ENCODE results near the gene OSBPL2. TPM values are rescaled to one million over a fixed set of nuclear protein-coding genes. Genes with fewer than 3 reads are reported as not detected.

OSBPL2 gene
- total RNA-seq, 1 donor from 2014 or later = 49.8 TPM

DNA sequence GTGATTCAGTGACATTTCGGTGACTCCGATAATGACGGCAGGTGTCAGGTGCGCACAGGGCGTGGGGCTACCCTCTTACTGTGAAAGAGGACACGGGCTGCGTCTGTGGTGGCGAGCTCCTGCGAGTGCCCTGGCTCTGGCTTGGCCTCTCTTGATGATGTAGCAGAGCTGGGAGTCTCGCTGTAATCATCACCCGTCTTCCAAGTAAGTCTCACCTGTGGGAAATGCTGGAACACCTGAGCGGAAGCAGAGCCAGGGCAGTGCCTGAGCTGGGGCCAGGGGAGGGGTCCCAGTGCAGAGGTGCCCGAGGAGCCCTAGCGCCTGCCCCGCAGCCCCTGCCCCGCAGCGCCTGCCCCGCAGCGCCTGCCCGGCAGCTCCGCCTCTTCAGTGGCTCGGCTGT, 4.8 kb downstream of the OSBPL2 start:
- FAIRE-seq = no peak
- TF ChIP-seq, protein P1, sequence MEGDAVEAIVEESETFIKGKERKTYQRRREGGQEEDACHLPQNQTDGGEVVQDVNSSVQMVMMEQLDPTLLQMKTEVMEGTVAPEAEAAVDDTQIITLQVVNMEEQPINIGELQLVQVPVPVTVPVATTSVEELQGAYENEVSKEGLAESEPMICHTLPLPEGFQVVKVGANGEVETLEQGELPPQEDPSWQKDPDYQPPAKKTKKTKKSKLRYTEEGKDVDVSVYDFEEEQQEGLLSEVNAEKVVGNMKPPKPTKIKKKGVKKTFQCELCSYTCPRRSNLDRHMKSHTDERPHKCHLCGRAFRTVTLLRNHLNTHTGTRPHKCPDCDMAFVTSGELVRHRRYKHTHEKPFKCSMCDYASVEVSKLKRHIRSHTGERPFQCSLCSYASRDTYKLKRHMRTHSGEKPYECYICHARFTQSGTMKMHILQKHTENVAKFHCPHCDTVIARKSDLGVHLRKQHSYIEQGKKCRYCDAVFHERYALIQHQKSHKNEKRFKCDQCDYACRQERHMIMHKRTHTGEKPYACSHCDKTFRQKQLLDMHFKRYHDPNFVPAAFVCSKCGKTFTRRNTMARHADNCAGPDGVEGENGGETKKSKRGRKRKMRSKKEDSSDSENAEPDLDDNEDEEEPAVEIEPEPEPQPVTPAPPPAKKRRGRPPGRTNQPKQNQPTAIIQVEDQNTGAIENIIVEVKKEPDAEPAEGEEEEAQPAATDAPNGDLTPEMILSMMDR (IDR thresholded peaks at IDR 0.05; ENCODE audit: insufficient read depth, low read length, severe bottlenecking) = no peak
- Histone ChIP-seq H3K27me3 (ENCODE audit: control insufficient read depth, insufficient read depth, low read length) (no peaks in the 10 kb centered on the region), H3K4me3 (ENCODE audit: low read depth, low read length) (no peak overlapping the region), H3K36me3 (ENCODE audit: control insufficient read depth, insufficient read depth, low read length) (peaks cover 12% of the 10 kb centered on the region)
- DNase-seq (ENCODE audit: low read depth) = no peak

DNA sequence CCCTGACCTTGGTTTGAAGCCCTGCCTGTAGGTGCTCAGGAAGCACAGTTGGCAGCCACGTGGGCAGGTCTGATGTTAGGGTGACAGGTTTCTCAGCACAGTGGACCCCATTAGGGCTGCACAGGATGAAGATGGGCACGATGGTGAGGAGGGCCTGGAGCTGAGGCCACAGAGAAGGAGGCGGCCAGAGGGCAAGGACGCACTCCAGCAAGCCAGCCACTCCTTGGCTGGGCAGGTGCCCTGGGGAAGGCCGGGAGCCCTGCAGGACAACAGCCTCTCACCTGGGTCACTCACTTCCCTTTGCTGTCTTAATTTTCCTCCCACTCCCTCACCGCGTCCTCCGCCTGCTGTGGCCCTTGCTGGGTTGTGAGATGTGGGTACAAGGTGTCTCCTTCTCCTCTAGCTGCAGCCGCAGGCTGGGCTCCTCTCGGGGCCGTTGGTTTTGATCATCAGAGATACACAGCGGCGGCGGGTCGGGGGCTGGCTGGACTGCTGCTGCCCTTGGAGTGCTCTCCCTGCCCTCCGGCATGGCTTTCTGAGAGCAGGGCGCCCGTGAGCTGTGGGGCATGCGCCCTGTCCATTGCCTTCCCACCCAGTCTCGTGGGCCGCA, 5.7 kb downstream of the OSBPL2 start:
- FAIRE-seq = no peak
- TF ChIP-seq, protein P1 (IDR thresholded peaks at IDR 0.05; ENCODE audit: insufficient read depth, low read length, severe bottlenecking) = no peak

DNA sequence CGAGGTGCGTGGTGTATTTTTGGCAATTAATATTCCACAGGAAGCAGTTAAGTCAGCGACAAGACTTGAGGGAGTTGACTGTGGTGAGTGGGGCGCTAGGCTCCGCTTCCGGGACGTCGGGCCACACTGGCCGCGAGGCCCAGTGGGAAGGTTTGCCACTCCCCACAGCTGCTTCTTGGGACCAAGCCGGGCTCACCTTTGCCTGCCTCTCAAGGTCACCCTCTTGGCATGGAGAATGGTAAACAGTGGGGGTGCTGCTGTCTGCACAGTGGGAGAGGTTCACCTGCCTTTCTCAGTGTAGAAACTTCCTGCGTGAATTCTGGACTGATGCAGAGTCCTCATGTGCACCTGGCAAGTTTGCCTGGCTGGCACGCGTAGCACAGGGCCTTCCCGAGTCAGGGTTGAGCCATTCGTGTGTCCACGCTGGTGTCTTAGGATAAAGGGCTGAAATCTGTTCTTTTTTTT, 6.4 kb downstream of the OSBPL2 start:
- Histone ChIP-seq H3K36me3 (ENCODE audit: control insufficient read depth, insufficient read depth, low read length) (peaks cover 12% of the 10 kb centered on the region), H3K27me3 (ENCODE audit: control insufficient read depth, insufficient read depth, low read length) (no peaks in the 10 kb centered on the region), H3K4me3 (ENCODE audit: low read depth, low read length) (no peak overlapping the region)
- FAIRE-seq (no peak), DNase-seq (ENCODE audit: low read depth) (no peak)
- TF ChIP-seq, protein P1 (IDR thresholded peaks at IDR 0.05; ENCODE audit: insufficient read depth, low read length, severe bottlenecking) = no peak

More for the DNA sequence above, 5.7 kb downstream of the OSBPL2 start:
- no peak for DNase-seq (ENCODE audit: low read depth)
- Histone ChIP-seq H3K27me3 (ENCODE audit: control insufficient read depth, insufficient read depth, low read length) (no peaks in the 10 kb centered on the region), H3K4me3 (ENCODE audit: low read depth, low read length) (no peak overlapping the region), H3K36me3 (ENCODE audit: control insufficient read depth, insufficient read depth, low read length) (peaks cover 12% of the 10 kb centered on the region)

DNA sequence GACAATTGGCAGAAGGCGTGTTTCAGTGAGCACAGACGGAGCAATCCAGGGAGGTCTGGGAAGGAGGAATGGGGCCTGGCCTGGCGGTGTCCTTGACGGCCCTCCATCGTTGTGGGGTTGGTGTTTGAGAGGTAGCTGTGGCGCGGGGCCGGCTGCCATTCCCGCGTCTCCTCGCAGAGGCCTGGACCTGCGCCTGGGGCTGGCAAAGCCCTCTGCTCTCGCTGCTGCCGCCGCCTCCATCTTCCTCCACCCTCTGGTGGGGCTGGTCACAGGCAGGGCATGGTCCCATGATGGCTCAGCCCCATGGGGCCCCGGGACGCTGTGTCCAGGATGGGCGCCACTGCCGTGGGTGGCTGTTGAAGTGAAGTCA, 7.6 kb downstream of the OSBPL2 start:
- FAIRE-seq (no peak), DNase-seq (ENCODE audit: low read depth) (no peak)
- H3K27me3 ChIP-seq (ENCODE audit: control insufficient read depth, insufficient read depth, low read length) = no peaks in the 10 kb centered on the region
- peaks cover 15% of the 10 kb centered on the region for H3K36me3 ChIP-seq (ENCODE audit: control insufficient read depth, insufficient read depth, low read length)
- H3K4me3 ChIP-seq (ENCODE audit: low read depth, low read length) = no peak overlapping the region
- TF ChIP-seq, protein P1 (IDR thresholded peaks at IDR 0.05; ENCODE audit: insufficient read depth, low read length, severe bottlenecking) = no peak

DNA sequence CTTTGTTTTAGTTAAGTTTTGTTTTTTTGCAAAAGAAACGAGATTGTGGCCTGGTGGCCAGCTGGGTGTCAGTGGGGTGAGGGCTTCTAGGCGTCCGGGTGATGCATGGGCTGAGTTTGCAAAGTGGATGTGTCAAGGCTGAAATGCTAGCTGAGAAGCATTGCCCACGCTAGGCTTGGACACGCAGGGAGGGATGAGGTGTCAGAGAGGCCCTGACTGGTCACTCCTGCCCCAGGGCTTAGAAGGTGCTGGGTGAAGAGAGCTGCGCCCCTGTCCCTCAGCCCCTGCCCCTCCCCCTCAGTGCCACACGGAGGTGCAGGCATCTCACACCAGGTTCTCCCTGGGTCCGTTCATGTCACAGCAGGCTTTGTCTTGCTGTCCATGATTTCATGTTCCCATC, 8.1 kb downstream of the OSBPL2 start:
- H3K4me3 ChIP-seq (ENCODE audit: low read depth, low read length) = no peak overlapping the region
- DNase-seq (ENCODE audit: low read depth) (no peak), FAIRE-seq (no peak)
- TF ChIP-seq, protein P1 (IDR thresholded peaks at IDR 0.05; ENCODE audit: insufficient read depth, low read length, severe bottlenecking) = no peak
- H3K27me3 ChIP-seq (ENCODE audit: control insufficient read depth, insufficient read depth, low read length) = no peaks in the 10 kb centered on the region
- peaks cover 15% of the 10 kb centered on the region for H3K36me3 ChIP-seq (ENCODE audit: control insufficient read depth, insufficient read depth, low read length)

Data from bronchial epithelial cell (primary cell).